Breast epithelium (tissue), 4 donors: ENCODE data around the gene CAMTA1. TPM values are rescaled to one million over a fixed set of nuclear protein-coding genes. Genes with fewer than 3 reads are reported as not detected.
A peak's percentile ranks its signal among the peaks of the same experiment; 100 is the strongest.

ENCODE experiments used
- DNase-seq, 2 donors: peaks; one replicate each; pipeline ENCODE4 v3.0.0-alpha.2; 2019; ENCODE audit warnings: low spot score in 2 of 2
- H3K27ac ChIP-seq, 2 donors: fragments of 200-600 bp; sonication (generic) in 1 of 2; one replicate each; pipeline ENCODE4 v1.5.1; 2016 to 2019; ENCODE audit warnings: mild to moderate bottlenecking in 1 of 2
- H3K27me3 ChIP-seq, 2 donors: fragments of 200-600 bp; sonication (generic) in 1 of 2; one replicate each; pipeline versions ENCODE4 v1.5.1 to v1.6.0; 2017 to 2019; ENCODE audit warnings: control low read depth in 1 of 2, mild to moderate bottlenecking in 1 of 2
- H3K36me3 ChIP-seq: fragments of 200-600 bp; one replicate; pipeline ENCODE4 v1.5.1; 2019
- H3K4me1 ChIP-seq, 2 donors: fragments of 200-600 bp; sonication (generic); one replicate each; pipeline ENCODE4 v1.5.1; 2016 to 2019; ENCODE audit warnings: control low read depth in 1 of 2
- H3K4me3 ChIP-seq, 3 donors: fragments of 200-600 bp; sonication (generic); 1 replicate in 2 of 3; 2 replicates in 1 of 3; pipeline ENCODE4 v1.5.1; 2016 to 2019; ENCODE audit warnings: mild to moderate bottlenecking in 3 of 3, moderate library complexity in 2 of 3
- H3K9me3 ChIP-seq, 2 donors: fragments of 200-600 bp; sonication (generic) in 1 of 2; one replicate each; pipeline ENCODE4 v1.5.1; 2016 to 2019; ENCODE audit warnings: control low read depth in 1 of 2
- POLR2A ChIP-seq: fragments of 450-650 bp; IDR thresholded peaks from one replicate; pipeline ENCODE4 v1.6.1; 2016; ENCODE audit warnings: antibody characterized with exemption, mild to moderate bottlenecking, moderate library complexity
- POLR2AphosphoS5 ChIP-seq, 3 donors: sonication (generic); formaldehyde crosslinking; IDR thresholded peaks; one replicate each; pipeline ENCODE4 v1.6.1; 2017; ENCODE audit warnings: antibody characterized with exemption in 3 of 3
- intact Hi-C: fragments of 100-400 bp; cut with DNase I; formaldehyde crosslinking; loops from one replicate; pipeline ENCODE4 v1.15.1; 2023; ENCODE audit warnings: low total_unique reads
- total RNA-seq, 3 donors: library from RNA; depleted of rRNA; stranded (reverse); fragments of >200 nt; gene quantifications; one replicate each; pipeline ENCODE4 v1.1.0, GENCODE V29; 2016
- TF ChIP-seq, protein P1 (sequence below), 3 donors: fragments of 450-650 bp; IDR thresholded peaks; one replicate each; pipeline ENCODE4 v1.5.1; 2016 to 2017; ENCODE audit warnings: antibody characterized with exemption in 3 of 3, mild to moderate bottlenecking in 3 of 3, moderate library complexity in 3 of 3

The CAMTA1 gene
- total RNA-seq, 3 donors from 2014 or later, result 53.4 to 84.0 (median 61.9) TPM

DNA sequence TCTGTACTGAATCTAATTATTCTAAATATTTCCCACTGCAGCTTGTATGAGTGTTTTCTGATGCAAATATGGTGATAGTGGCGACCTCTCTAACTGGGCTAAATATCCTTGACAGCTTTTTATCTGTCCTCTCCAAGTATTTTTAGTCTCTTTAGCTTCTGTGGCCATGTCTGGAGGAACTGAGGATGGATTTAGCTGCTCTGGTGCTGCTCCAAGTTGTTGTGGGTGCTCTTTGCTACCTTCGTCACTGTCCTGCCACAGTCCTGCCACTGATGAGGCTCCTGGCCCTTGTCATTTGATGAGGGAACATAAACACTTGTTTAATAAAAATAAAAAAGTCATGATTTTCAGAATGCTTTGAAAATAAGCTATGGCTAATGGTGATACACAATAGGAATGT, 15.9 kb downstream of the CAMTA1 start:
- peak overlapping the region; percentile 62 to 75 for H3K27ac ChIP-seq
- intact Hi-C loops, result no loop called here
- H3K4me3 ChIP-seq, result no peak overlapping the region
- no peaks in the 10 kb centered on the region for H3K27me3 ChIP-seq
- H3K4me1 ChIP-seq, result peaks cover 0 to 6% of the 10 kb centered on the region in 2 donors
- TF ChIP-seq POLR2A (no peak), POLR2AphosphoS5 (IDR thresholded peaks at IDR 0.05) (no peak)
- TF ChIP-seq, protein P1, sequence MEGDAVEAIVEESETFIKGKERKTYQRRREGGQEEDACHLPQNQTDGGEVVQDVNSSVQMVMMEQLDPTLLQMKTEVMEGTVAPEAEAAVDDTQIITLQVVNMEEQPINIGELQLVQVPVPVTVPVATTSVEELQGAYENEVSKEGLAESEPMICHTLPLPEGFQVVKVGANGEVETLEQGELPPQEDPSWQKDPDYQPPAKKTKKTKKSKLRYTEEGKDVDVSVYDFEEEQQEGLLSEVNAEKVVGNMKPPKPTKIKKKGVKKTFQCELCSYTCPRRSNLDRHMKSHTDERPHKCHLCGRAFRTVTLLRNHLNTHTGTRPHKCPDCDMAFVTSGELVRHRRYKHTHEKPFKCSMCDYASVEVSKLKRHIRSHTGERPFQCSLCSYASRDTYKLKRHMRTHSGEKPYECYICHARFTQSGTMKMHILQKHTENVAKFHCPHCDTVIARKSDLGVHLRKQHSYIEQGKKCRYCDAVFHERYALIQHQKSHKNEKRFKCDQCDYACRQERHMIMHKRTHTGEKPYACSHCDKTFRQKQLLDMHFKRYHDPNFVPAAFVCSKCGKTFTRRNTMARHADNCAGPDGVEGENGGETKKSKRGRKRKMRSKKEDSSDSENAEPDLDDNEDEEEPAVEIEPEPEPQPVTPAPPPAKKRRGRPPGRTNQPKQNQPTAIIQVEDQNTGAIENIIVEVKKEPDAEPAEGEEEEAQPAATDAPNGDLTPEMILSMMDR (IDR thresholded peaks at IDR 0.05), result no peak
- DNase-seq, result no peak
- no peaks in the 10 kb centered on the region for H3K9me3 ChIP-seq
- H3K36me3 ChIP-seq, result no peaks in the 10 kb centered on the region

DNA sequence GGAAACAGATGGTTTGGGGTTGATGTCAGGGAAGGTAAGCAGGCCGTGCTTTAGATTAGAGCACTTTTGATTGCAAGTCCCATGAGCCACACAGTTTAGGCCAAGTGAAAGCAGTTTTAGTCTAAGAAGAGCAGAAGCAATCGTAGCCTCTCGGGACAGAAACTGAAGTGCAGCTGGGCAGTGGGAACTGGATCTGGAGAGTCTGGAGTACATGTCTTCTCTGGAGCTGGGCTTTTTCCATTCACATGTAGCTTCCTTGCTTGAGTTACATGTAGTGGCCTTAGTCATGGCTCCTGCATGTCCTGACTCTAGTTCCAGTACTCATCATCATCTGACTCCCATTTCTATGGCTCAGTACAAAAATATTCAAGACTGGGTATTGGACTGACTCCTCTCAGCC, 16.7 kb downstream of the CAMTA1 start:
- no peaks in the 10 kb centered on the region for H3K9me3 ChIP-seq
- TF ChIP-seq, protein P1 (IDR thresholded peaks at IDR 0.05), result no peak
- TF ChIP-seq POLR2A, result no peak
- no peak for TF ChIP-seq POLR2AphosphoS5 (IDR thresholded peaks at IDR 0.05)
- peak overlapping the region; percentile 10 to 75 for H3K27ac ChIP-seq
- H3K4me3 ChIP-seq, result no peak overlapping the region
- DNase-seq, result no peak
- H3K27me3 ChIP-seq, result no peaks in the 10 kb centered on the region
- H3K36me3 ChIP-seq, result no peaks in the 10 kb centered on the region
- intact Hi-C loops, result no loop called here
- H3K4me1 ChIP-seq, result peaks cover 0 to 6% of the 10 kb centered on the region in 2 donors

DNA sequence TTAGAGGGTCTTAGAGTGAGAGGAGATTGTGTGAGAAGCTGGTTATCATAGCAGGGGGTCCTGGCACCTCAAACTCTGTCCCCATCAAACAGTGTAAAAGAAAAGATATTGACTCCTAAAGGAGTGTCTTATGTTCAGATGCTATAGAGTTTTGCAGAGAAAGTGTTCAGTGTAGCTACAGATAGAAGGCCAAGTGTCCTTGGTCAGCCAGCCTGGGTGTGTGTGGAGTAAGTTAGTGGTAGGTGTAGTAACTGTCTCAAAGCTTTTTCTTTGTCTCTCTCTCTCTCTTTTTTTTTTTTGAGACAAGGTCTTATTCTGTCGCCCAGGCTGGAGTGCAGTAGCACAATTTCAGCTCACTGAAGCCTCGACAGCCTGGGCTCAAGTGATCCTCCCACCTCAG, 17.2 kb downstream of the CAMTA1 start:
- Histone ChIP-seq H3K27ac (peak overlapping the region; percentile 10 to 75), H3K9me3 (no peaks in the 10 kb centered on the region), H3K27me3 (no peaks in the 10 kb centered on the region), H3K36me3 (no peaks in the 10 kb centered on the region), H3K4me3 (no peak overlapping the region), H3K4me1 (peaks cover 0 to 6% of the 10 kb centered on the region in 2 donors)
- intact Hi-C loops, result no loop called here
- no peak for DNase-seq
- TF ChIP-seq POLR2AphosphoS5 (IDR thresholded peaks at IDR 0.05), result no peak
- TF ChIP-seq, protein P1 (IDR thresholded peaks at IDR 0.05), result no peak
- no peak for TF ChIP-seq POLR2A

- Histone ChIP-seq H3K27ac (peak overlapping the region in 1 of 2 donors; percentile 75), H3K9me3 (no peaks in the 10 kb centered on the region), H3K4me1 (peaks cover 0 to 6% of the 10 kb centered on the region in 2 donors), H3K4me3 (no peak overlapping the region), H3K36me3 (no peaks in the 10 kb centered on the region), H3K27me3 (no peaks in the 10 kb centered on the region)
- TF ChIP-seq, protein P1 (IDR thresholded peaks at IDR 0.05), result no peak
- TF ChIP-seq POLR2A, result no peak
- no peak for TF ChIP-seq POLR2AphosphoS5 (IDR thresholded peaks at IDR 0.05)
- intact Hi-C loops, result no loop called here
- DNase-seq, result no peak
Measured at GRCh38 chr1:6802893-6803292, 17.6 kb downstream of the CAMTA1 start.

GRCh38 chr1:6803357-6803756, 18.1 kb downstream of the CAMTA1 start:
- no peaks in the 10 kb centered on the region for H3K27me3 ChIP-seq
- H3K4me3 ChIP-seq, result no peak overlapping the region
- H3K4me1 ChIP-seq, result peaks cover 0 to 6% of the 10 kb centered on the region in 2 donors
- no peak for DNase-seq
- no peaks in the 10 kb centered on the region for H3K9me3 ChIP-seq
- TF ChIP-seq, protein P1 (IDR thresholded peaks at IDR 0.05), result no peak
- TF ChIP-seq POLR2A (no peak), POLR2AphosphoS5 (IDR thresholded peaks at IDR 0.05) (no peak)
- intact Hi-C loops, result no loop called here
- H3K27ac ChIP-seq, result peak overlapping the region in 1 of 2 donors; percentile 75
- H3K36me3 ChIP-seq, result no peaks in the 10 kb centered on the region
